Measurements from ENCODE around the gene CLEC10A. TPM values are rescaled to one million over a fixed set of nuclear protein-coding genes. Genes with fewer than 3 reads are reported as not detected.

CLEC10A gene
- total and polyA plus RNA-seq, 10 of the 15 experiments (the other 5 are each of a cell fraction or from before 2014, with no cell fraction given): not detected

DNA sequence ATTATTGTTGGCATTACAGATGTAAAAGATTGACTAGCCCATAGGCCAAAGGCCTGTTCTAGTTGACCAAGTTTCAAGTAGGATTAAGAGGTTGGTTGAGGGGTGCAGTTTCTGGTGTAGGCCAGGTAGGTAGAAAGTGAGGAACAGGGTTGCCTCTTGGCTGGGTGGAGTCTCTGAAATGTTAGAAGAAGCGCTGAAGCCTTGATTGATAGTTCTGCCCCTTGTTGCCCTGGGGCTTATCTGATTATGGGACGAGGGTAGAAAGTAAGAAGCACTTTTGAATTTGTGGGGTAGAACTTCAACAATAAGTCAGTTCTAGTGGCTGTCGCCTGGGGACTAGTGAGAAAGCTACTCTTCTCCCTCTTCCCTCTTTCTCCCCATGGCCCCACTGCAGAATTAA, 51.0 kb downstream of the CLEC10A start:
- Histone ChIP-seq H3K27me3 (replicated peaks in 1 of 2; ENCODE audit: control insufficient read depth in 2 of 2, insufficient read depth in 2 of 2, low read length in 1 of 2) (no peaks in the 10 kb centered on the region), H2AFZ (ENCODE audit: control insufficient read depth, low read depth, low read length) (no peak overlapping the region), H3K4me2 (ENCODE audit: control insufficient read depth, insufficient read depth) (no peak overlapping the region), H3K9ac (ENCODE audit: control insufficient read depth, insufficient read depth, low read length) (no peak overlapping the region), H4K20me1 (ENCODE audit: control insufficient read depth, insufficient read depth) (no peaks in the 10 kb centered on the region), H3K4me1 (ENCODE audit: control insufficient read depth, insufficient read depth, low read length) (peaks cover 7% of the 10 kb centered on the region), H3K4me3 (no peak overlapping the region), H3K36me3 (ENCODE audit: control insufficient read depth in 2 of 2, insufficient read depth in 2 of 2, low read length in 1 of 2) (no peaks in the 10 kb centered on the region), H3K79me2 (ENCODE audit: control insufficient read depth, insufficient read depth, low read length) (no peaks in the 10 kb centered on the region), H3K27ac (ENCODE audit: control insufficient read depth, insufficient read depth) (no peak overlapping the region), H3K9me3 (replicated peaks; ENCODE audit: control insufficient read depth, insufficient read depth, low read length) (no peaks in the 10 kb centered on the region)
- SMC1A ChIA-PET (ENCODE audit: uncharacterized antibody, unreplicated experiment): interaction anchor here (0.6 to 1.0 kb wide), 2 partner anchors 13 to 25 kb away, joined by 3 read pairs; no protein-coding TSS in a partner anchor
- BruUV-seq (replicated peaks): no TSS peak
- intact Hi-C loops (cut with micrococcal nuclease; ENCODE audit: unreplicated experiment) (no loop called here), in situ Hi-C loops (cut with MboI) (loop anchor here (25.0 kb wide), 1 partner anchor 533 kb away; the partner anchor contains the start of genes SENP3 and TNFSF13)
- FAIRE-seq (no peak), DNase-seq (ENCODE audit: low read depth, low spot score) (no peak), ATAC-seq (no peak)
- POLR2A ChIA-PET: no interaction called here
- WGBS (ENCODE audit: insufficient coverage, insufficient replicate concordance, low lambda C conversion rate, missing lambda C conversion rate): 94% methylated on average over 3 of the region's 3 CpGs
- TF ChIP-seq BACH1 (IDR thresholded peaks at IDR 0.05; ENCODE audit: borderline replicate concordance) (no peak), JUND (IDR thresholded peaks at IDR 0.05; ENCODE audit: low read depth, low read length) (no peak), HDAC2 (IDR thresholded peaks at IDR 0.05) (no peak), SMARCA5 (IDR thresholded peaks at IDR 0.05) (no peak), BMI1 (IDR thresholded peaks at IDR 0.05; ENCODE audit: borderline replicate concordance) (no peak), CEBPB (IDR thresholded peaks at IDR 0.05; ENCODE audit: borderline replicate concordance in 1 of 2, low read depth in 2 of 2, low read length in 2 of 2) (no peak), IRF5 (IDR thresholded peaks at IDR 0.05; ENCODE audit: borderline replicate concordance) (no peak), CHD4 (IDR thresholded peaks at IDR 0.05) (no peak), SMC3 (IDR thresholded peaks at IDR 0.05; ENCODE audit: borderline replicate concordance, low read length) (no peak), SUPT20H (IDR thresholded peaks at IDR 0.05; ENCODE audit: borderline replicate concordance, control insufficient read depth, low read depth, low read length) (no peak), TCF7 (IDR thresholded peaks at IDR 0.05; ENCODE audit: borderline replicate concordance) (no peak), ELK1 (IDR thresholded peaks at IDR 0.05; ENCODE audit: low read depth, low read length) (no peak), RAD21 (IDR thresholded peaks at IDR 0.05; ENCODE audit: insufficient read depth, low read depth, low read length) (no peak), LARP7 (IDR thresholded peaks at IDR 0.05) (no peak), NBN (IDR thresholded peaks at IDR 0.05) (no peak)
- RAD21 ChIA-PET (ENCODE audit: unreplicated experiment): no interaction called here
- CTCF ChIA-PET: interaction anchor here (1.3 kb wide), 1 partner anchor 17 kb away, joined by 3 read pairs; no protein-coding TSS in a partner anchor
